HUES6 (cell line): ENCODE data around the gene EGFL7.

Experiments used
- H3K27ac ChIP-seq: 2 replicates; pipeline ENCODE4 v1.7.0; 2013; ENCODE audit warnings: low read depth, mild to moderate bottlenecking, low read length, inconsistent platforms
- H3K27me3 ChIP-seq: 2 replicates; pipeline ENCODE4 v1.6.1; 2013; ENCODE audit warnings: low read length; ENCODE audit not compliant: control insufficient read depth, insufficient read depth
- H3K36me3 ChIP-seq: 2 replicates; pipeline ENCODE4 v1.6.1; 2013; ENCODE audit warnings: low read length; ENCODE audit not compliant: control insufficient read depth, insufficient read depth
- H3K4me1 ChIP-seq: 2 replicates; pipeline ENCODE4 v1.6.1; 2013; ENCODE audit warnings: low read length; ENCODE audit not compliant: control insufficient read depth, insufficient read depth
- H3K4me3 ChIP-seq: 2 replicates; pipeline ENCODE4 v1.5.1; 2013; ENCODE audit warnings: low read depth, low read length
- H3K9ac ChIP-seq: one replicate; pipeline ENCODE4 v1.6.1; 2013; ENCODE audit warnings: mild to moderate bottlenecking, low read length
- H3K9me3 ChIP-seq: 2 replicates; pipeline ENCODE4 v1.6.1; 2013; ENCODE audit warnings: low read depth, low read length; ENCODE audit not compliant: control insufficient read depth, insufficient read depth

The EGFL7 gene

GRCh38 chr9:136692185-136693134 is 29.7 kb downstream of the EGFL7 start:
- Histone ChIP-seq H3K9ac (no peak overlapping the region), H3K9me3 (no peaks in the 10 kb centered on the region), H3K27me3 (peaks cover 17% of the 10 kb centered on the region; the same call in 1 of the 2 replicates), H3K27ac (no peak overlapping the region), H3K4me3 (no peak overlapping the region), H3K4me1 (peaks cover 26% of the 10 kb centered on the region), H3K36me3 (no peaks in the 10 kb centered on the region)

GRCh38 chr9:136693135-136693489 is 30.4 kb downstream of the EGFL7 start:
- H3K27me3 ChIP-seq: peaks cover 13% of the 10 kb centered on the region; the same call in 1 of the 2 replicates
- no peak overlapping the region for H3K9ac ChIP-seq
- no peak overlapping the region for H3K4me3 ChIP-seq

GRCh38 chr9:136693490-136694162 is 30.9 kb downstream of the EGFL7 start:
- H3K27me3 ChIP-seq: peaks cover 8% of the 10 kb centered on the region; the same call in 1 of the 2 replicates
- no peaks in the 10 kb centered on the region for H3K36me3 ChIP-seq
- peaks cover 17% of the 10 kb centered on the region; the same call in 1 of the 2 replicates for H3K4me1 ChIP-seq
- no peak overlapping the region for H3K27ac ChIP-seq
- H3K4me3 ChIP-seq: no peak overlapping the region
- H3K9me3 ChIP-seq: no peaks in the 10 kb centered on the region
- no peak overlapping the region for H3K9ac ChIP-seq

More at GRCh38 chr9:136693135-136693489, 30.4 kb downstream of the EGFL7 start:
- no peak overlapping the region for H3K27ac ChIP-seq
- H3K4me1 ChIP-seq: peaks cover 22% of the 10 kb centered on the region
- no peaks in the 10 kb centered on the region for H3K9me3 ChIP-seq
- no peaks in the 10 kb centered on the region for H3K36me3 ChIP-seq

- Histone ChIP-seq H3K9ac (no peak overlapping the region), H3K9me3 (no peaks in the 10 kb centered on the region), H3K4me1 (peaks cover 17% of the 10 kb centered on the region; the same call in 1 of the 2 replicates), H3K27ac (no peak overlapping the region), H3K27me3 (peaks cover 2% of the 10 kb centered on the region; the same call in 1 of the 2 replicates), H3K36me3 (no peaks in the 10 kb centered on the region), H3K4me3 (no peak overlapping the region)
Measured at GRCh38 chr9:136694163-136694871, 31.6 kb downstream of the EGFL7 start.

- Histone ChIP-seq H3K9ac (no peak overlapping the region), H3K4me1 (peaks cover 17% of the 10 kb centered on the region; the same call in 1 of the 2 replicates), H3K27me3 (no peaks in the 10 kb centered on the region), H3K36me3 (no peaks in the 10 kb centered on the region), H3K4me3 (no peak overlapping the region), H3K9me3 (no peaks in the 10 kb centered on the region), H3K27ac (no peak overlapping the region)
Measured at GRCh38 chr9:136694872-136695247, 32.1 kb downstream of the EGFL7 start.

GRCh38 chr9:136695435-136695895 is 32.7 kb downstream of the EGFL7 start:
- Histone ChIP-seq H3K27me3 (peaks cover under 1% of the 10 kb centered on the region; the same call in 1 of the 2 replicates), H3K27ac (no peak overlapping the region), H3K4me1 (peaks cover 17% of the 10 kb centered on the region; the same call in 1 of the 2 replicates), H3K36me3 (no peaks in the 10 kb centered on the region), H3K9ac (no peak overlapping the region), H3K4me3 (no peak overlapping the region), H3K9me3 (no peaks in the 10 kb centered on the region)

- no peak overlapping the region for H3K27ac ChIP-seq
- H3K4me1 ChIP-seq: peaks cover 18% of the 10 kb centered on the region
- H3K36me3 ChIP-seq: no peaks in the 10 kb centered on the region
- H3K4me3 ChIP-seq: no peak overlapping the region
- H3K9ac ChIP-seq: no peak overlapping the region
- peaks cover 5% of the 10 kb centered on the region; the same call in 1 of the 2 replicates for H3K27me3 ChIP-seq
- no peaks in the 10 kb centered on the region for H3K9me3 ChIP-seq
Measured at GRCh38 chr9:136695955-136696354, 33.2 kb downstream of the EGFL7 start.

- peaks cover 11% of the 10 kb centered on the region; the same call in 1 of the 2 replicates for H3K27me3 ChIP-seq
- H3K4me3 ChIP-seq: no peak overlapping the region
- no peak overlapping the region for H3K27ac ChIP-seq
- peaks cover 22% of the 10 kb centered on the region for H3K4me1 ChIP-seq
- H3K9me3 ChIP-seq: no peaks in the 10 kb centered on the region
- no peak overlapping the region for H3K9ac ChIP-seq
- no peaks in the 10 kb centered on the region for H3K36me3 ChIP-seq
Measured at GRCh38 chr9:136696502-136696901, 33.8 kb downstream of the EGFL7 start.

GRCh38 chr9:136697146-136697820 is 34.6 kb downstream of the EGFL7 start:
- Histone ChIP-seq H3K9ac (no peak overlapping the region), H3K4me3 (no peak overlapping the region), H3K4me1 (peaks cover 17% of the 10 kb centered on the region), H3K27me3 (peaks cover 14% of the 10 kb centered on the region; the same call in 1 of the 2 replicates), H3K36me3 (no peaks in the 10 kb centered on the region), H3K27ac (no peak overlapping the region), H3K9me3 (no peaks in the 10 kb centered on the region)

- Histone ChIP-seq H3K4me3 (no peak overlapping the region), H3K27me3 (peaks cover 14% of the 10 kb centered on the region; the same call in 1 of the 2 replicates), H3K36me3 (no peaks in the 10 kb centered on the region), H3K9ac (no peak overlapping the region), H3K4me1 (peaks cover 17% of the 10 kb centered on the region), H3K27ac (no peak overlapping the region), H3K9me3 (no peaks in the 10 kb centered on the region)
Measured at GRCh38 chr9:136697821-136698526, 35.3 kb downstream of the EGFL7 start.
